Measurements from ENCODE around the gene TCAIM. TPM values are rescaled to one million over a fixed set of nuclear protein-coding genes. Genes with fewer than 3 reads are reported as not detected.

Gene TCAIM
- polyA plus RNA-seq, 1 donor from 2014 or later = 38.1 TPM

- TF ChIP-seq REST (IDR thresholded peaks at IDR 0.05; ENCODE audit: borderline replicate concordance) = no peak
- no peak for TF ChIP-seq TAF1 (IDR thresholded peaks at IDR 0.05; ENCODE audit: low read depth)
- TF ChIP-seq SMC3 (conservative IDR thresholded peaks at IDR 0.05; ENCODE audit: poor library complexity) = no peak
- no peak for TF ChIP-seq EZH2 (IDR thresholded peaks at IDR 0.05; ENCODE audit: borderline replicate concordance, insufficient read depth, low read length, poor library complexity, severe bottlenecking)
- TF ChIP-seq POLR2AphosphoS5 (IDR thresholded peaks at IDR 0.05) = no peak
- TF ChIP-seq MXI1 (conservative IDR thresholded peaks at IDR 0.05; ENCODE audit: poor library complexity, severe bottlenecking) = no peak
- no peak for TF ChIP-seq RAD21 (conservative IDR thresholded peaks at IDR 0.05)
- no peak for TF ChIP-seq CTCF (IDR thresholded peaks at IDR 0.05; ENCODE audit: poor library complexity, severe bottlenecking)
- TF ChIP-seq EP300 (conservative IDR thresholded peaks at IDR 0.05; ENCODE audit: poor library complexity, severe bottlenecking) = no peak
- Histone ChIP-seq H3K27me3 (ENCODE audit: insufficient read depth, low read depth, low read length) (no peaks in the 10 kb centered on the region), H3K36me3 (ENCODE audit: insufficient read depth, low read length) (no peaks in the 10 kb centered on the region), H3K79me2 (replicated peaks; ENCODE audit: insufficient read depth, low read length) (no peaks in the 10 kb centered on the region), H3K4me3 (ENCODE audit: low read length) (no peak overlapping the region), H3K9me2 (ENCODE audit: insufficient read depth, low read length) (no peaks in the 10 kb centered on the region), H3K4me2 (ENCODE audit: low read length) (no peak overlapping the region), H3K9ac (ENCODE audit: low read length) (no peak overlapping the region), H3K9me3 (ENCODE audit: low read length) (no peaks in the 10 kb centered on the region), H3F3A (ENCODE audit: insufficient read depth, low read length, poor library complexity, severe bottlenecking) (no peaks in the 10 kb centered on the region), H4K20me1 (ENCODE audit: insufficient read depth) (no peaks in the 10 kb centered on the region), H3K27ac (ENCODE audit: low read length) (no peak overlapping the region), H2AFZ (ENCODE audit: low read depth, low read length) (no peak overlapping the region)
Measured at GRCh38 chr3:44439499-44440295, 101.1 kb downstream of the TCAIM start.

GRCh38 chr3:44442596-44443309 lies 104.2 kb downstream of the TCAIM start:
- TF ChIP-seq TAF1 (IDR thresholded peaks at IDR 0.05; ENCODE audit: low read depth) (no peak), REST (IDR thresholded peaks at IDR 0.05; ENCODE audit: borderline replicate concordance) (no peak)
- H3K9ac ChIP-seq (ENCODE audit: low read length) = no peak overlapping the region
- H3K27me3 ChIP-seq (ENCODE audit: insufficient read depth, low read depth, low read length) = no peaks in the 10 kb centered on the region
- peaks cover 3% of the 10 kb centered on the region for H3K9me3 ChIP-seq (ENCODE audit: low read length)
- no peak overlapping the region for H3K27ac ChIP-seq (ENCODE audit: low read length)
- no peaks in the 10 kb centered on the region for H3K9me2 ChIP-seq (ENCODE audit: insufficient read depth, low read length)
- H3K4me2 ChIP-seq (ENCODE audit: low read length) = no peak overlapping the region
- no peaks in the 10 kb centered on the region for H4K20me1 ChIP-seq (ENCODE audit: insufficient read depth)
- no peak overlapping the region for H2AFZ ChIP-seq (ENCODE audit: low read depth, low read length)
- no peaks in the 10 kb centered on the region for H3K79me2 ChIP-seq (replicated peaks; ENCODE audit: insufficient read depth, low read length)
- no peaks in the 10 kb centered on the region for H3F3A ChIP-seq (ENCODE audit: insufficient read depth, low read length, poor library complexity, severe bottlenecking)
- no peak overlapping the region for H3K4me3 ChIP-seq (ENCODE audit: low read length)
- H3K36me3 ChIP-seq (ENCODE audit: insufficient read depth, low read length) = peaks cover 7% of the 10 kb centered on the region

All from neural cell (in vitro differentiated cells).